Keratinocyte (primary cell): ENCODE data around the gene ANKRD28. TPM values are rescaled to one million over a fixed set of nuclear protein-coding genes. Genes with fewer than 3 reads are reported as not detected.

Source experiments
- DNase-seq: peaks from one replicate; pipeline ENCODE4 v3.0.0-alpha.2; 2011; ENCODE audit warnings: low read depth, missing footprints, low spot score
- FAIRE-seq: peaks from 2 replicates; lab custom pipeline; 2011; peaks lifted over from hg19 to GRCh38; lab: Jason Lieb, UNC
- H2AFZ ChIP-seq: 2 replicates; pipeline ENCODE4 v1.6.0; 2012; ENCODE audit warnings: low read length, control low read depth, inconsistent platforms; ENCODE audit not compliant: control insufficient read depth
- H3K27ac ChIP-seq: 2 replicates; pipeline ENCODE4 v1.5.1; 2011; ENCODE audit warnings: low read length; ENCODE audit not compliant: control insufficient read depth, insufficient read depth
- H3K27me3 ChIP-seq: 3 replicates; pipeline ENCODE4 v1.6.0; 2011; ENCODE audit warnings: low read length; ENCODE audit not compliant: control insufficient read depth, insufficient read depth; ENCODE audit errors: extremely low read depth
- H3K36me3 ChIP-seq, 2 experiments: 2 replicates in 1 of 2; 3 replicates in 1 of 2; pipeline ENCODE4 v1.5.1; 2011; ENCODE audit warnings: low read length in 2 of 2, mild to moderate bottlenecking in 1 of 2; ENCODE audit not compliant: control insufficient read depth in 2 of 2, insufficient read depth in 2 of 2; ENCODE audit errors: extremely low read depth in 1 of 2
- H3K4me1 ChIP-seq: 3 replicates; pipeline ENCODE4 v1.5.1; 2011; ENCODE audit warnings: low read length; ENCODE audit not compliant: control insufficient read depth, insufficient read depth; ENCODE audit errors: extremely low read depth
- H3K4me2 ChIP-seq: 3 replicates; pipeline ENCODE4 v1.6.0; 2011; ENCODE audit warnings: low read depth, low read length; ENCODE audit not compliant: control insufficient read depth, insufficient read depth; ENCODE audit errors: extremely low read depth
- H3K4me3 ChIP-seq, 3 experiments: fragments of 200-600 bp in 1 of 3; sonication (generic) in 1 of 3; 2 replicates in 2 of 3; 3 replicates in 1 of 3; pipeline ENCODE4 v1.5.1; 2011 to 2016; ENCODE audit warnings: low read length in 3 of 3, mild to moderate bottlenecking in 3 of 3, control low read depth in 2 of 3, inconsistent platforms in 1 of 3, low read depth in 1 of 3, mixed read lengths in 1 of 3, mixed run types in 1 of 3, moderate library complexity in 1 of 3; ENCODE audit not compliant: control insufficient read depth in 2 of 3, insufficient read depth in 2 of 3; ENCODE audit errors: extremely low read depth in 1 of 3
- H3K79me2 ChIP-seq: 2 replicates; pipeline ENCODE4 v1.6.0; 2012; ENCODE audit warnings: low read length; ENCODE audit not compliant: control insufficient read depth, insufficient read depth
- H3K9ac ChIP-seq: 3 replicates; pipeline ENCODE4 v1.6.0; 2011; ENCODE audit warnings: low read length; ENCODE audit not compliant: control insufficient read depth, insufficient read depth; ENCODE audit errors: extremely low read depth
- H3K9me1 ChIP-seq: 3 replicates; pipeline ENCODE4 v1.6.0; 2011; ENCODE audit warnings: low read length; ENCODE audit not compliant: control insufficient read depth, insufficient read depth; ENCODE audit errors: extremely low read depth
- H3K9me3 ChIP-seq: 2 replicates; pipeline ENCODE4 v1.5.1; 2012; ENCODE audit warnings: low read depth, low read length; ENCODE audit not compliant: control insufficient read depth
- H4K20me1 ChIP-seq: 3 replicates; pipeline ENCODE4 v1.6.0; 2011; ENCODE audit warnings: low read length; ENCODE audit not compliant: control insufficient read depth, insufficient read depth; ENCODE audit errors: extremely low read depth
- CTCF ChIP-seq, 3 experiments: IDR thresholded peaks in 1 of 3; conservative IDR thresholded peaks in 1 of 3; optimal IDR thresholded peaks in 1 of 3; 2 replicates in 2 of 3; 3 replicates in 1 of 3; pipeline versions ENCODE3 to v1.5.1; 2011; ENCODE audit warnings: low read length in 3 of 3, mild to moderate bottlenecking in 3 of 3, moderate library complexity in 2 of 3, control low read depth in 1 of 3, inconsistent platforms in 1 of 3; ENCODE audit not compliant: insufficient read depth in 2 of 3; ENCODE audit errors: extremely low read depth in 1 of 3
- EZH2 ChIP-seq: IDR thresholded peaks from one replicate; pipeline ENCODE4 v1.6.1; 2012; ENCODE audit warnings: inconsistent platforms, mild to moderate bottlenecking, low read length, moderate library complexity
- dilution Hi-C: fragments of 300-500 bp; cut with MboI; formaldehyde crosslinking; loops from one replicate; pipeline ENCODE4 v1.7.0; 2020; ENCODE audit warnings: low sequenced_read_pairs; ENCODE audit not compliant: extremely low pct_ligation_motif_present
- polyA plus RNA-seq, 5 experiments: library from polyadenylated mRNA; depleted of rRNA in 3 of 5; stranded (reverse) in 3 of 5; stranded (forward) in 1 of 5; unstranded in 1 of 5; fragments of >200 nt; gene quantifications; 1 replicate in 1 of 5; 2 replicates in 3 of 5; 3 replicates in 1 of 5; pipeline versions ENCODE4 v1.2.1 to v1.2.3, GENCODE V29; 2011 to 2012; ENCODE audit warnings: missing spikeins in 2 of 5, low read depth in 1 of 5, low replicate concordance in 1 of 5

ANKRD28 gene
- polyA plus RNA-seq, 1 donor (not counting 4 experiments of a cell fraction or from before 2014, with no cell fraction given), result 32.7 TPM

- no peak for TF ChIP-seq EZH2
- no peak for TF ChIP-seq CTCF (optimal IDR thresholded peaks at IDR 0.05 in 1 of 3, IDR thresholded peaks at IDR 0.05 in 1 of 3, conservative IDR thresholded peaks at IDR 0.05 in 1 of 3; ENCODE audit: extremely low read depth in 1 of 3, insufficient read depth in 2 of 3, low read length in 3 of 3)
- Histone ChIP-seq H3K4me1 (no peaks in the 10 kb centered on the region), H3K36me3 (peaks cover 12 to 18% of the 10 kb centered on the region in 2 experiments), H3K79me2 (no peaks in the 10 kb centered on the region), H3K27me3 (no peaks in the 10 kb centered on the region), H3K9me1 (no peaks in the 10 kb centered on the region), H3K4me2 (no peak overlapping the region), H4K20me1 (no peaks in the 10 kb centered on the region), H2AFZ (no peak overlapping the region), H3K9ac (no peak overlapping the region), H3K4me3 (no peak overlapping the region), H3K27ac (no peak overlapping the region), H3K9me3 (no peaks in the 10 kb centered on the region)
- no peak for FAIRE-seq
- no peak for DNase-seq
- dilution Hi-C loops, result no loop called here
These were observed 116.1 kb downstream of the ANKRD28 start for GRCh38 chr3:15681668-15682067.

- no peaks in the 10 kb centered on the region for H3K9me3 ChIP-seq
- H2AFZ ChIP-seq, result no peak overlapping the region
- H3K4me2 ChIP-seq, result no peak overlapping the region
- TF ChIP-seq EZH2, result no peak
- TF ChIP-seq CTCF (optimal IDR thresholded peaks at IDR 0.05 in 1 of 3, IDR thresholded peaks at IDR 0.05 in 1 of 3, conservative IDR thresholded peaks at IDR 0.05 in 1 of 3; ENCODE audit: extremely low read depth in 1 of 3, insufficient read depth in 2 of 3, low read length in 3 of 3), result no peak
- no peaks in the 10 kb centered on the region for H3K27me3 ChIP-seq
- H3K27ac ChIP-seq, result no peak overlapping the region
- dilution Hi-C loops, result no loop called here
- no peaks in the 10 kb centered on the region for H4K20me1 ChIP-seq
- H3K79me2 ChIP-seq, result no peaks in the 10 kb centered on the region
- H3K9me1 ChIP-seq, result no peaks in the 10 kb centered on the region
- no peak overlapping the region for H3K4me3 ChIP-seq
- H3K9ac ChIP-seq, result no peak overlapping the region
- no peaks in the 10 kb centered on the region for H3K4me1 ChIP-seq
- peaks cover 9 to 15% of the 10 kb centered on the region in 2 experiments for H3K36me3 ChIP-seq
- FAIRE-seq (no peak), DNase-seq (no peak)
These were observed 118.5 kb downstream of the ANKRD28 start for GRCh38 chr3:15679306-15679705.
